EH (cell line): Measurements from ENCODE around the gene RMDN2.
"Not testable (repeated sequence)": the region's sequence is repeated elsewhere in the genome, so short reads cannot be mapped to it uniquely, and the experiment has no call there.

Experiments
- DNase-seq: peaks from one replicate; pipeline ENCODE4 v3.0.0-alpha.2; 2015; ENCODE audit warnings: low read depth

RMDN2 gene

DNA sequence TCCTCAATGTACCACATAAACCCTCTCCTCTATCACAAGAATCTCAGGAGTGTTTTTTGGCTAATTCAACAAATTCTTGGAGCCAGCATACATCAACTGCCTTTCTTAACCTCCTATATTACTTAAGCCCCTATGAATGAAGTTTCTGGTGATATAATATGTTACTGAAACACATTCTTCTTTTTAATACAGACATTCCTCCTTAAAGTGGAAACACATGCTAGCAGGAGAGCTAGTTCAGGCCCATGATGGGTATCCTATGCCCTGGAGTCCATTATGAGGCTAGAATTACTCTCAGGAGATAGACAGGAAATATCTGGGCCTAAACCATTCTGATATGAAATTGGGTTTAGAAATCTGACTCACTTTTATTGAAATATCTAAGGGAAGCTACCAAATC, 26.6 kb upstream of the RMDN2 start:
- DNase-seq: peak; percentile 57

DNA sequence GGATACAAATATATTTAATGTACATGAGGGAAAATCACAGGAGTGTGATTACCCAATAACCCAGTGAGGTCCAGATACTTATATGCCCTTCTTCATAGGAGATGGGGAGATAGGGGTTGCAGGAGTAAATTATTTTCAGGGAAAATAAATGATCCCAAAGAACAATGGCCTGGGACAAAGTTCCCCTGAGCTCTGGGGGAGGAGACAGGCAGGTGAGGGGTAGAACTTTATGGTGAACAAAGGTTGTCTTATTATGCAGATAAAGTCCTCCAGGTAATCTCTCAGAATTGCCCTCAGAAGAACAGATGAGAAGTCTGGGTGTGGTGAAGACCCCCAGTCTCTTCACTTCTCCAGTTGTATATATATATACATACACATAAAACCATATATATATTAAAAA, 22.1 kb upstream of the RMDN2 start:
- no peak for DNase-seq

DNA sequence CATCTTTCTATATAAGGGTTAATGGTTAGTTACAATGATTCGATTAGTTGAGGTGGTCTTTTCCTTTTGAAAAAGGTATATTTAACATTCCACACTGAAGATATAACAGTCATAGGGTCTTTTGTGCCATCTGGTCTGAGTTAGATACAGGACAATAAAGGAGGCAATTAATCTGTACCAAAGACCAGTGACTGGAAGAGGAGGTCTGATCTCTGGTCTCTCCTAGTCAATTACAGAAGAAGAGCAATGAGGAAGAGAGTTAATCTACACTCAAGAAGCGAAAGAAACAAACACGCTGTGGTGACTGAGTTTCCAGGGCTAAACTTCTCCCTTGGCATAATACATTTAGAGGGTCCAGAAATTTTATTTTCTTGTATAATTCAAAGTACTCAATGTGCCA, 20.7 kb upstream of the RMDN2 start:
- no peak for DNase-seq

DNA sequence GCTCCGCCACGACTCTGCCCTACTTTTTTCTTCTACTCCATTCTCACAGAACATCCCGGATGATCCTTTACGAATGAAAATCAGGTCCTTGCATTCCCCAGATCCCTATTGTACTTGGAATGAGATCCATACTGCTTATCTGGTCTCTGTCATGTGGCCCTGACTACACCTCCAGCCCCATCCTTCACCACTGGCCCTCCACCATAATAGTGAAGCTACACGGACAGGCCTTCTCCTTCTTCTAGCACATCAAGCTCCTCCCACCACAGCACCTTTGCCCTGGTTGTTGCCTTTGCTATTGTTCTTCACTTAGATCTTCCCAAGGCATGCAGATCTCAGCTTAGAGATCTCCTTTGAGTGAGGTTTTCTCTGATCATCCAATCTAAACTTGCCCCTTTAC, 20.1 kb upstream of the RMDN2 start:
- DNase-seq: no peak

DNA sequence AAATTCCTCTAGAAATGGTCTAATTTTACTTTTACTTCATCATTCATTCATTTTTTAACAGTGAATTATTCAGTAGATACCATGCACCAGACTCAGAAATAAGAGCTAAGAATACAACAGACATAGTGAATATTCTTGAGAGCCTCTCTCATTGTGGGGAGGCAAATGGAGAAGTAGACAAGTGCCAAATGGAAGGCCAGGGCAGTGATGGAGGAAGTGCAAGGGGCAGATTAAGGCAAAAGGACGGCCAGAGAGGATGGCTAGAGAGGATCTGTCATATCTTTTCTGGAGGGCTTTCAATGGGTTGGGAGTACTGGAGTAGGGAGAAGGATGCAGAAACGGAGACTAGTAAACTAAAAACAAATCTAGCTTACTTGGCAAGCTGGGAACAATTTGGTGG, 19.0 kb upstream of the RMDN2 start:
- DNase-seq: no peak

DNA sequence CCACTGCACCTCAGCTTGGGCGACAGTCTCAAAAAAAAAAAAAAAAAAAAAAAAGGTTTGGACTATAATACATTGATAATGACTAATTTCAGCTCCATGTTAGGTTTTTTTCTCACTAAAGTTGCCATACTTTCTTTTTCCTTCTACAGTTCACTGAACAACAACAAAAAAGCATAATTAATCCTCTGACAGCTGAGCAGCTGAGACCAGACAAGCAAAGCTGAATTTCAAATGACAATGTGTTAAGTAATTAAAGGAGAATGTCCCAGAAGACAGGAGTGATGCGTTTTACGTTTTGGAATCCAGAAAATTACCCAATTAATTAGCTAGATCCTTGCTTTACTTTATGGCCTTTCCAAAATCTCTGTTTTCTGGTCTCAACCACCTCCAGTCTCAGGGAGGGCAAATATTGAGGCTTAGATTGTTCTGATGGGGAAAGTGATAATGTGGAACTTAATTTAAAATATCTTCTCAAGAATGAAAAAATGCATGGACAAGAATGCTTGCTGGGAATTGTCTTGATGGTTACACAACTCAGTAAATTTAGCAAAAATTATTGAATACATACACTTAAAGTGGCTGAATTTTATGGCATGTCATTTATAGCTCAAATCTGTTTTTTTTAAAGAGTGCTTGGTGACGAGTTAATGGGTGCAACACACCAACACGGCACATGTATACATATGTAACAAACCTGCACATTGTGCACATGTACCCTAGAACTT, 17.4 kb upstream of the RMDN2 start:
- peak; percentile 52 for DNase-seq

DNA sequence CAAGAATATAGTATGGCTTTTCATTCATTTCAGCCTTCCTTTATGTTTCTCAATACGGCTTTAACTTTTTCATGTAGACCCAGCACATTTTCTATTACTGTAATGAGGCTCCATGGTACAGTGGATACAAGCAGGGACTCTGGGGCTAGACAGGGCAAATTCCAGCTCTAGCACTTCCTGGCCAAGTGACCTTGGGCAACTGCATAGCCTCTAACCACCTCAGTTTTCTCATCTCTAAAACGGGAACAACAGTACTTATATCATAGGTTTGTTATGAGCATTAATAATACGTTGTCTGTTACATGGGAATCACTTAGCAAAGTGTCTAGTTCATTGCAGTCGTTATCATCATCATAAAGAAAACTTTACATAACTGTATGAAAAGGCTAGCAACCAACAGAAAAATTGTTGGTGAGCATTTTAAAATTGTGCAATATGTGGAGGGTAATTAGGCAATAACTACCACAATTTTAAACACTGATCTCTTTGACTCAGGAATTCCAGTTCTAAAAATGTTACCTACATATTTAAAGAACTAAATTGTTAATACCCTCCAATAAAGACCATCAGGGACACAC, 13.7 kb upstream of the RMDN2 start:
- no peak for DNase-seq

DNA sequence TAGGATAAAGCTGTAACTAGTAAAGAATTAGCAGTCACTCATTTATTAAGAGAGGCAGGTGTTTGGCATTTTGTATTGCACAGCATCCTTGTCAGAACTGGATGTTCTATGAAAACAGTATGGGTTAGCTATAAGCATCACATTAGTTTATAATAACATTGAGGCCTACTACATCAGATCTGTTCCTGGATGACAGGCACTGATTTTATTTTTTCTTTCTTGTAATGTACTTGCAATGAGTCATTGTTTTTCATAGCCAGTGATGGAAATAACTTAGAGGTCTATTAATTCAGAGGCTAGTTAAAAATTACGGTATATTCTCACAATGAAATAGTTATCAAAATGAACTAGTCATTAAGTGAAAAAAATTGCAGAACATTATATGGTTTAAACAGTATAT, 13.0 kb upstream of the RMDN2 start:
- DNase-seq: peak; percentile 71

DNA sequence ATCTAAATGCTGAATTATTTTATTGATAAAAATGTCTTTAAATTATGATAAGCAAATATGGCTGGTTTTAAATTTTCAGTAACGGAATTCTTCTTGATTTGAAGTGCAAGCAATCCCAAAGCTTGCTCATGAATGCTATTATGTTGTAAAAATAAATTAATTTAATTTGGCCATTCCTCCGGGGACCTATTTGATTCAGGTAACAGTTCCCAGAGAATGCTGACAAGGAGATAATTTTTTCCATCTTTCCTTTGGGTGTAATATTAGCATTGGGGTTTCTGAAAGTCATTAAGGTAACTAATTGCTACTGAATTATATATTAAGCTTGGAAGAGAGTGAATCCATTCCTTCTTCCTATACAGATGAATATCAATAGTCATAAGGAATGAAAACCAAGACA, 12.5 kb upstream of the RMDN2 start:
- DNase-seq: no peak

DNA sequence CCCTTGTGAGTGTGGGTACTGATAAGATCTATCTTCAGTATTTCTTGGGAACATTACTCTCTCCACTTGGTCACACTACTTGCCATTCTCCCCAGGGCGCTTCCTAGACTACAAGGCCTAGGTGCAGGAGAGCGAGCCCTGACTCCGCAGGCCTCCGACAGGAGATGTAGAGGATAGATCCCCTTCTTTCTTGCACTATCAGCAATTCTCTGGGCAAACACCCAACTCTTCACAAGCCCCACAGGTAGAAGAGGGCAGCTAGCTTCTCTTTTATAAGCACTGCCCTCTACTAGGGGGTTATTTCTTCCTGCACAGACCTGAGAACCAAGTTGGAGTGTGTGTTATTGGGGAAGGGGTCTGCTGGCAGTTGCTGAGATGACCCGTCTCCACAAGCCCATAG, 10.7 kb upstream of the RMDN2 start:
- DNase-seq: no peak

DNA sequence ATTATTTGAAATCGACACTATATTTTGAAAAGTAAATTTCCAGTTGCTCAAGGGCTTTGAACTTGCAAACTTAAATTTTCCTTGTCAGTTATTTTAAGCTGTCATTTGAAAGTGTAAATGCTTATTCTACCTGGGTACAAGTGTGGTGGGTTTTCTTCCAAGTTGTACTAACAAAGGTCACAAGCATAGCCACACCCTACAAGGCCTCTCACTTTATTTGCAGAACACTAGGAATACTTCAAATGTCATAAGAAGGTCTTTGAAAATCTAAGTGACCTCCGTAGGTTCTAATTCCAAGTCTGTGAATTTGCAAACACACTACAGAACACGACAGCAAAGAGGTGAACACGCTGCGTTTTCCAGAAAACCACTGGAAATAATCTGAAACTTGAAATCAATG, 9.3 kb upstream of the RMDN2 start:
- DNase-seq: no peak

DNA sequence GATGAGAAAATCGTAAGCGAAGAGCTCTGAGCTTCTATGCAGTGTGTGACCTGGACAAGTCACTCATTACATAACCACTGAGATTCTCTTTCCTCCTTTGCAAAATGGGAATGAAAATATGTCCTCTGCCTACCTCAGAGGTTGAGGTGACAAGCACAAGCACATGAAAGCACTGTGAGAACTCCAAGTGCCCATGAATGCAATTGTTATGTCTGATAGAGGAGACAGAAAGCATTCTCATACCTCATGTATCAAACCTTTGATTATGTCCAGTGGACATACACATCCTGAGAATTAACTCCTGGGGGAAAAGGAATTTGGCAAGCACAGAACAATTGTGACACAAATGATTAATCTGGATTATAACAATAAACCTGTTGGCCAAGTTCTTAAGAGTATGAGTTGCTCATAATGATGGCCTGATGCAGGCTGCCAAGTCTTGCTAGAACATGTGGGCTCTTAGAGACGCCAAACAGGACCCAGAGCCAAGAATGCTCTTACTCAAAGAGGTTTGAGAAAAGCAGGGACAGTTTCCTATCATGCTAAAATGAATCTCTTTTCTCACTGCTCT, 8.5 kb upstream of the RMDN2 start:
- DNase-seq: peak; percentile 95

DNA sequence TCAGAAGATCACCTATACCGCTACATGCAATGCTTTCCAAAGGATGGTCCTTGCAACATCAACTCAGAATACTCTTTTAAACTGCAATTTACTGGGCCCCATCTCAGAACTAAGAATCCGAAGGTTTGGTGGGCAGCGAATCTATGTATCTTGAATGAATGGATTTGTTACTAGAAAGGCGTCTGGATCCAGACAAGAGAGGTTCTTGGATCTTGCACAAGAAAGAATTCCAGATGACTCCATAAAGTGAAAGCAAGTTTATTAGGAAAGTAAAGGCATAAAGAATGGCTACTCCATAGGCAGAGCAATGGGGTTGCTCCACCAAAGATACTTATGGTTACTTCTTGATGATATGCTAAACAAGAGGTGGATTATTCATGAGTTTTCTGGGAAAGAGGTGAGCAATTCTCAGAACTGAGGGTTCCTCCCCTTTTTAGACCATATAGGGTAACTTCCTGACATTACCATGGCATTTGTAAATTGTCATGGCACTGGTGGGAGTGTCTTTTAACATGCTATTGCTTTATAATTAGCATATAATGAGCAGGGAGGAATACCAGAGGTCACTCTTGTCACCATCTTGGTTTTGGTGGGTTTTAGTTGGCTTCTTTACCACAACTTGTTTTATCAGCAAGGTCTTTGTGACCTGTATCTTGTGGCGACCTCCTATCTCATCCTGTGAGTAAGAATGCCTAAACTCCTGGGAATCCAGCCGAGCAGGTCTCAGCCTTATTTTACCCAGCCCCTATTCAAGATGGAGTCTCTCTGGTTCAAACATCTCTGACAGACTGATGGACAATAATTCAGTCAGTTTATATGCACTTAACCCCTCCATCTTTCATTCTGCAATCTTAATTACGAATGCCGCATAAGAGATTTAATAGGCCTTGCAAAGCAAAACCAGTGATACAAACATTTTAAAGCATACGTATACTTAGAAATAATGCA, 7.5 kb upstream of the RMDN2 start:
- DNase-seq: no peak

DNA sequence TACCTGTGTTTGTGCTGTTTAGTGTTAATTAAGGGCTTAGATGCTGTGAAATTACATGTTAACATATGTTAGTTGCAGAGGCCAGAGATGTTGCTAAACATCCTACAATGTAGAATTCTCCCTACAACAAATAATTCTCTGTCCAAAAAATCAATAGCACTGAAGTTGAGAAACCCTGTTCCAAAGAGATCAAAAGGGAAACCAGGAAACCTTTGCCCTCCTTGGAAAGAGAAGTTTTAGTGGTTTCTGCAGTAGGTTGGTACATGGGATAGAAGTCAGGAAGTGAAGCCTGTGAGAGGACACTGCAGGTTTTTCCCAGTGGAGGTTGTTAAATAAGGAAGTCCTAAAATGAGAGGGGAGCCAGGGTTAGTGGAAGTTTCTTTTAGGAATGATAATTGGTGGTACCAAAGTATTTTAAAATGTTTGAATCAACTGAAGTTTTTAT, 6.3 kb upstream of the RMDN2 start:
- peak; percentile 26 for DNase-seq

DNA sequence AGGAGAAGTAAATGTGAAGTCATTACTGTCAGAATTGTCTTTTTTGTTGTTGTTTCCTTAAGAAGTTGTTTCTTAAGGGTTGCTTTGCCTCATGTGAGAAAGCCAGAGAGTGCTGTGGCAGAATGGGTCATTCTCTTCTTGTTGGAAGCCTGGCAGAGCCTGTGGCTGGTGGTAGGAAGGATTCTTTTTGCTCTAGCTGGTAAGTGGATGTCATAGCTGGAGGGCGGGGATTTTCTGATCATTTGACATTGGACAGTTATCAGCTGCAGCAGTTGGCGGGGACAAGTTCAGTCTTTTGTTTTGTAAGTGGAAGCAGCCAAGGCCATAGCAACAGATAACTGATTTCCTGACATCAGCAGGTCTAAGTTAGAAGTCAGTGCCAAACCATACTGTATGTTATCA, 5.5 kb upstream of the RMDN2 start:
- peak; percentile 10 for DNase-seq

DNA sequence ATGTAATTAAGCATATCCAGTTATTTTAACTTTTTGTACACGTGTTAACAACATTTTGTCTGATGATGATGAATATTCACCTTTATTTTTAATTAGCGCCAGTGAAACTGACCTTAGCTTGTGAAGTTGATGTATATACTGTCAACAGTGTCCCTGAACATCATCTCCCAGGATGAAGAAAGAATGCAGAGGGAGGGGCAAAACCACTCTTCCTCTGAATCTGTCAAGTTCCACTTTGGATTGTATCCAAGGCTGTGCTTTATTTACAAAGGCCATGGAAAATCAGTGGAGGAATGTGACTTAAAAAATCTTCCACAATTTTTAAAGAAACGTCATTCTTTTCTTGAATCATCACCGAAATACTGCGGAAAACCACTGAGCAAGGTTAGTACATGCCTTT, 4.5 kb upstream of the RMDN2 start:
- DNase-seq: peak; percentile 87

DNA sequence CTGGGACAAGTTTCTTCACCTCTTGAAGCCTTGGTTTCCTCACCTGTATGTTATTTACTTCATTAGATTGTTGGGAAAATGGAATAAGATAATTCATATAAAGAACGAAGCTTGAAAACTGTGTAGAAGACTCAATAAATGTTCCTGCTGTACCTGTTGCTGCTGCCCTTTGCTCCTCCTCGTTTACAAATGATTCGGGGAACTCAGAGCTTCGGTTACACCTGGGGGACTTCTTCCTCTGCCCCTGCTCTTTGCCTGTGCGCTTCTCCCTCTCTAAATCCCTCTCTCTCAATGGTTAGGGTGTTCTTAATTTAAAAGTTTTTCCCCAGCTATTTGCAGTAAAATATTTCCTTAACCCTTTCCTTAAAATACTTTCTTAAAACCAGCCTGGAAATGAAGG, 3.3 kb upstream of the RMDN2 start:
- DNase-seq: no peak

DNA sequence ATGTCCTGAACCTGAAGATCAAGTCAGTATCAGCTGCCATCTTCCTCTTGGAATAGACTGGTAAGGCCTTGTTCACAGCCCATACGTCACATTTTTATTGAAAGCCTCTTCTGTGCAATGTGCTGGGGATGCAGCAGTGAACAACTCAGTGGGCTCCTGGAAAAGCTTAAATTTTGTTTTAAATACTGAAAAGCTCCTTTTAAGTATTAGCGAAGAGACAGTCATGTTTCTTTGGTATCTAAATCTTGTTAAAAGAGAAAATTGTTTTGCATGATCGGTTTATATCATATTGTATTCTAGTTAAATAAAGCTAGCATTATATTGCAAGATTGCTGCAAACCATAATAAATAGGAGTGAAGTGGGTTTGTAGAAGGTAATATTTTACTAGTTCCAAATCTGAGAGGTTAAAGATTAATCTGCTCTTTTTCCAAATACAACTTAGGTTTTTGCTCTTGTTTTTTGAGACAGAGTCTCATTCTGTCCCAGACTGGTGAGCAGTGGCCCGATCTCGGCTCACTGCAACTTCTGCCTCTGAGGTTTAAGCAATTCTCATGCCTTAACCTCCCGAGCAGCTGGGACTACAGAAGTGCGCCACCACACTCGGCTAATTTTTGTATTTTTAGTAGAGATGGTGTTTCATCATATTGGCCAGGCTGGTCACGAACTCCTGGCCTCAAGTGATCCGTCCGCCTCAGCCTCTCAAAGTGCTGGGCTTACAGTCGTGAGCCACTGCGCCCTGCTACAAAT, 1.6 kb upstream of the RMDN2 start:
- DNase-seq: no peak

DNA sequence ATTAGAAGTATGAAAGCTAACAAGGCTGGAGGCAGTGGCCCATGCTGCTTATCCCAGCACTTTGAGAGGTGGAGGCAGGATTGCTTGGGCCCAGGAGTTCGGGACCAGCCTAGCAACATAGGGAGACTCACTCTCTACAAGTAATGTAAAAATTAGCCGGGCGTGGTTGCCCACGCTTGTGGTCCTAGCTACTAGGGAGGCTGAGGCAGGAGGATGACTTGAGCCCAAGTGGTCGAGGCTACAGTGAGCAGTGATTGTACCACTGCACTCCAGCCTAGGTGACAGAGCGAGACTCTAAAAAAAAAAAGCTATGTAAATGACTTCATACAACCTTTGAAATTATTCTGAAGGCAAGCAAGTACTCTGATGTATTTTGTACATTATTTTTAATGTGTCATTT, 1.5 kb downstream of the RMDN2 start:
- no peak for DNase-seq

DNA sequence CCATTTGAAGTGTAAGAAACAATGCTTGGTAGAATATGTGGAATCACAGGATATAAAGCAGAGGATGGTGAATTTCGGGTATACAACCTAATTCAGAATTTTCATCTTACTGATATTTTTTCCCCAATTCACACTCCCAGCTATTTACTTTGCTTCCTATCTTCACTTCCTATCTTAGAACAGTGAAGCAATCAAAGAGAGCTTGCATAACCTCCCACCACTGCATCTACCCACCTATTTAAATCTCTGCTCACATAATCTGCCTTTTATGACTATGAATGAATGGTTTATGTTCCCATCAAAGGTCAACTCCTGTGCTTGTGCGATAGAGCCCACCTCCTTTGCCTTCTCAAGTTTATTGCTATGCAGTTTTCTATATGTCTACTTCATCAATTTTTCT, 3.3 kb downstream of the RMDN2 start:
- no peak for DNase-seq

DNA sequence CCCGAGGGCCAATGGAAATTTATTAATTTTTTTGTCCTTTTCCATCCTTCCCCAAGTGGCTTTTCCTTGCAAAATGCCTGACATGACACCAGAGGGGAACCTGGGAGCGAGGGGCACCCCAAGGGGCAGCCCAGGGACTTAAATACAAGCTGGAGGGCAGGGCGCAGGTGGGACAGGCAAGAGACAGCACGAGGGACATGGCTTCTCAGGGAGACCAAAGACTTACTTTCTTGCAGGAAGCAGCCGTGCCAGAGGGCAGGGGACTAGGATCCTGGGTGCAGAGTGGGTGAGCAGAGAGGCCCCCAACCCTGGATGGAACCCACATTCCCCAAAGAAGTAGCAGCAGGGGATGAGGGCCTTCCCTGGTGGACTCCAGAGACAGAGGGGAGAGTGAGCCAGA, 5.3 kb downstream of the RMDN2 start:
- not testable (repeated sequence) for DNase-seq

DNA sequence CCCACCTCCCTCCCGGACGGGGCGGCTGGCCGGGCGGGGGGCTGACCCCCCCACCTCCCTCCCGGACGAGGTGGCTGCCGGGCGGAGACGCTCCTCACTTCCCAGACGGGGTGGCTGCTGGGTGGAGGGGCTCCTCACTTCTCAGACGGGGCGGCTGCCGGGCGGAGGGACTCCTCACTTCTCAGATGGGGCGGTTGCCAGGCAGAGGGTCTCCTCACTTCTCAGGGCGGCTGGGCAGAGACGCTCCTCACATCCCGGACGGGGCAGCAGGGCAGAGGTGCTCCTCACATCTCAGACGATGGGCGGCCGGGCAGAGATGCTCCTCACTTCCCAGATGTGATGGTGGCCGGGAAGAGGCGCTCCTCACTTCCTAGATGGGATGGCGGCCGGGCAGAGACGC, 7.8 kb downstream of the RMDN2 start:
- DNase-seq: not testable (repeated sequence)
